PC-9 (cell line): Measurements from ENCODE around the gene PLA2G2C.

Experiments
- CTCF ChIP-seq: fragments of 200-600 bp; sonication (generic); conservative IDR thresholded peaks from 2 replicates; pipeline ENCODE4 v1.6.1; 2017; ENCODE audit warnings: mixed run types, antibody characterized with exemption, mild to moderate bottlenecking, moderate library complexity
- EZH2 ChIP-seq: fragments of 200-600 bp; sonication (generic); IDR thresholded peaks from 2 replicates; pipeline ENCODE4 v1.8.0; 2017; ENCODE audit warnings: antibody characterized with exemption, low read depth

GRCh38 chr1:20183035-20183434, 3.3 kb downstream of the PLA2G2C start:
- TF ChIP-seq CTCF (no peak), EZH2 (no peak)
